ENCODE measurements around the gene USP6NL.

DNA sequence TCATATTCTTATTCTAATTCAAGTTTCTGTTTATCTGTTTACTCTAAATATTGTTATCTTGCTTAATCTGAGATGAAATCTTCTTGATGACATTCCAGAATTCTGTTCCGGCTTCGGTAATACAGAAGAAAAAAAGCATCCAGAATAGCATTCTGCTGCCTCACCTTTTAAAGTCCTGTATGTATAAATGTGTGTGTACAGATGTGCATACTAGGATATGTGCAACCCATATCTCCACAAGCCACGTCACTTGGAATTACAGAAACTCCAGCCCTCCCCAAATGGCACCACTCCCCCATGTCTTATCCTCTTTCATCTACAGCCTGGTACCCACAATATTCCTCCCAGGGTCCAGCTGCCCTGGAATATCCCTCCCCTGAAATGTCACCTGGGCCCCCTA lies 27.9 kb upstream of the USP6NL start:
- TF ChIP-seq, protein P1, sequence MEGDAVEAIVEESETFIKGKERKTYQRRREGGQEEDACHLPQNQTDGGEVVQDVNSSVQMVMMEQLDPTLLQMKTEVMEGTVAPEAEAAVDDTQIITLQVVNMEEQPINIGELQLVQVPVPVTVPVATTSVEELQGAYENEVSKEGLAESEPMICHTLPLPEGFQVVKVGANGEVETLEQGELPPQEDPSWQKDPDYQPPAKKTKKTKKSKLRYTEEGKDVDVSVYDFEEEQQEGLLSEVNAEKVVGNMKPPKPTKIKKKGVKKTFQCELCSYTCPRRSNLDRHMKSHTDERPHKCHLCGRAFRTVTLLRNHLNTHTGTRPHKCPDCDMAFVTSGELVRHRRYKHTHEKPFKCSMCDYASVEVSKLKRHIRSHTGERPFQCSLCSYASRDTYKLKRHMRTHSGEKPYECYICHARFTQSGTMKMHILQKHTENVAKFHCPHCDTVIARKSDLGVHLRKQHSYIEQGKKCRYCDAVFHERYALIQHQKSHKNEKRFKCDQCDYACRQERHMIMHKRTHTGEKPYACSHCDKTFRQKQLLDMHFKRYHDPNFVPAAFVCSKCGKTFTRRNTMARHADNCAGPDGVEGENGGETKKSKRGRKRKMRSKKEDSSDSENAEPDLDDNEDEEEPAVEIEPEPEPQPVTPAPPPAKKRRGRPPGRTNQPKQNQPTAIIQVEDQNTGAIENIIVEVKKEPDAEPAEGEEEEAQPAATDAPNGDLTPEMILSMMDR (IDR thresholded peaks at IDR 0.05), result no peak
- TF ChIP-seq EZH2 (IDR thresholded peaks at IDR 0.05), result no peak
- no peak for TF ChIP-seq EZH2phosphoT487 (IDR thresholded peaks at IDR 0.05)
